GM12878 (cell line): ENCODE measurements around the gene ICE2. TPM values are rescaled to one million over a fixed set of nuclear protein-coding genes. Genes with fewer than 3 reads are reported as not detected.

ENCODE experiments used
- CHD4 ChIP-seq: fragments of 200-600 bp; sonication (generic); IDR thresholded peaks from 2 replicates; pipeline ENCODE4 v1.6.1; 2016; ENCODE audit warnings: mild to moderate bottlenecking
- MLLT1 ChIP-seq: fragments of 450-650 bp; IDR thresholded peaks from 2 replicates; pipeline ENCODE4 v1.6.1; 2016; ENCODE audit warnings: mild to moderate bottlenecking
- RBBP5 ChIP-seq: fragments of 200-600 bp; sonication (generic); conservative IDR thresholded peaks from 2 replicates; pipeline ENCODE4 v1.6.1; 2016
- SP1 ChIP-seq: IDR thresholded peaks from one replicate; pipeline ENCODE4 v1.6.1; 2011; ENCODE audit warnings: low read depth, low read length
- TBL1XR1 ChIP-seq: IDR thresholded peaks from 2 replicates; pipeline ENCODE4 v1.6.1; 2012; ENCODE audit warnings: low read depth, low read length, improper control_type of control experiment
- YY1 ChIP-seq: IDR thresholded peaks from 2 replicates; pipeline ENCODE4 v1.6.1; 2011; ENCODE audit warnings: low read depth, mild to moderate bottlenecking, low read length
- ZBTB11 ChIP-seq: fragments of 450-650 bp; formaldehyde crosslinking; IDR thresholded peaks from 2 replicates; pipeline ENCODE4 v1.5.0; 2022; ENCODE audit warnings: mild to moderate bottlenecking, missing genetic modification characterization
- ZBTB4 ChIP-seq: fragments of 450-650 bp; formaldehyde crosslinking; IDR thresholded peaks from 2 replicates; pipeline ENCODE4 v1.4.0; 2022; ENCODE audit warnings: mild to moderate bottlenecking, moderate library complexity
- polyA plus RNA-seq, 11 experiments: library from polyadenylated mRNA; depleted of rRNA in 4 of 11; unstranded in 6 of 11; stranded (reverse) in 5 of 11; fragments of >200 nt; fragmentation: Nextera tagmentation in 4 of 11; fragmentation: Illumina TruSeq in 1 of 11; extraction: Ambion mirVana in 4 of 11; extraction: Trizol in 1 of 11; gene quantifications; 1 replicate in 1 of 11; 2 replicates in 10 of 11; pipeline versions ENCODE4 v1.2.1 to v1.2.3, GENCODE V29; 2011 to 2016; ENCODE audit warnings: inconsistent platforms in 2 of 11, missing spikeins in 2 of 11, low read depth in 1 of 11
- total RNA-seq, 4 experiments: library from RNA; depleted of rRNA in 3 of 4; stranded (reverse); fragments of >200 nt in 3 of 4; fragmentation: Illumina TruSeq in 1 of 4; extraction: Trizol in 1 of 4; gene quantifications; 2 replicates each; pipeline versions ENCODE4 v1.2.1 to v1.2.3, GENCODE V29; 2013 to 2021

The ICE2 gene
- total and polyA plus RNA-seq, 10 of the 15 experiments (the other 5 are each of a cell fraction or from before 2014, with no cell fraction given) = 14.2 to 62.0 (median 44.9) TPM

GRCh38 chr15:60520825-60521368 is 42.0 kb upstream of the ICE2 start (continued):
- TF ChIP-seq ZBTB4 (CRISPR knock-in tag) (no peak), RBBP5 (no peak), TBL1XR1 (no peak), YY1 (peak; percentile 85), CHD4 (no peak), SP1 (no peak), ZBTB11 (no peak), MLLT1 (no peak)
- TF ChIP-seq, all 136 proteins: peak for 8
